ENCODE measurements around the gene CEPT1. TPM values are rescaled to one million over a fixed set of nuclear protein-coding genes. Genes with fewer than 3 reads are reported as not detected.

Gene CEPT1
- total and polyA plus RNA-seq, 2 of the 8 experiments (the other 6 are each of a cell fraction or from before 2014, with no cell fraction given) = 18.5 to 28.6 TPM

GRCh38 chr1:111148376-111148881 lies 8.4 kb downstream of the CEPT1 start (continued):
- TF ChIP-seq NANOG (IDR thresholded peaks at IDR 0.05; ENCODE audit: insufficient read depth, low read depth, low read length, poor library complexity, severe bottlenecking) = no peak
- TF ChIP-seq NRF1 (IDR thresholded peaks at IDR 0.05; ENCODE audit: low read depth, low read length) = no peak
